RWPE1 (cell line): Measurements from ENCODE around the gene BMP4.

Experiments
- CTCF ChIA-PET: fragments of 350-600 bp; sonication (Branson Sonifier 250); formaldehyde crosslinking; extraction: SDS; loops from one replicate; lab custom pipeline; 2021; lab: Yijun Ruan, JAX
- POLR2A ChIA-PET: fragments of 400-600 bp; formaldehyde crosslinking; extraction: SDS; loops from one replicate; lab custom pipeline; 2020; ENCODE audit warnings: antibody characterized with exemption; ENCODE audit not compliant: low non-redundant PET; lab: Yijun Ruan, JAX
- DNase-seq: peaks from one replicate; pipeline ENCODE4 v3.0.0; 2012; ENCODE audit warnings: low spot score
- H3K27ac ChIP-seq: fragments of 450-650 bp; 2 replicates; pipeline ENCODE4 v1.5.1; 2017
- CTCF ChIP-seq: fragments of 450-650 bp; conservative IDR thresholded peaks from 2 replicates; pipeline ENCODE4 v1.5.1; 2017; ENCODE audit warnings: low read depth, mild to moderate bottlenecking

BMP4 gene

GRCh38 chr14:53942970-53943750 lies 13.5 kb downstream of the BMP4 start:
- H3K27ac ChIP-seq, result no peak overlapping the region
- POLR2A ChIA-PET, result no interaction called here
- no peak for TF ChIP-seq CTCF
- no peak for DNase-seq
- CTCF ChIA-PET, result interaction anchor here (0.6 kb wide), 1 partner anchor 20 kb away, joined by 3 read pairs; no protein-coding TSS in a partner anchor

DNA sequence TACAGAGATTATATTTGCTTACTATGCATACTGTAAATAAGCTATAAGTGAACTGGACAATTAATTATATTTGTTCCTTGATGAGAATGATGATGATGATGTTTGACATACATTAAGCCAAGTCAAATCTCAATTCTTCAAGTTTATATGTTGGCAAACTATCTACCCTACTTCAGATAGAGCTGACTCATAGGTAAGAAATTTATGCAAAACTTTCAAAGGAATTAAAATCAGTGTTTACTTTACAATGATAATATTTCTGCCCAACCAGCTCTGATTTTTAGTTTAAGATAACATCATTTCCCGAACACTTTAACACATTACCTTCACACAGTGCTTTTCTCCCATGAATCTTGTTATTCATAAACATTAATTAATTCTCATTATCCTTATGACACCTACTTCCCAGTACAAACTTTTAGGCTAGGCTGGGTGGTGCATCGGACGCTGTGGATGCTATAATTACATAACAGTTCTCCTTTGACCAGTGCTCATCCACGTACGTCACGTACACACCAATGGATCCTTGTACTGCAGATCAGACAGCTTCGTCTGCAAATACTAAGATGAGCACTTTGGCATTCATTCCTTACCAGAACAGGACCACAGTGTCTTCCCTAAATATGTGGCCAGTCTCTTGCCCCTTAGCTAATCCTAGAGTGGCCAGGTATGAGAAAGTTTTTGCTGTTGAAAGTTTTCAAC lies 18.3 kb downstream of the BMP4 start:
- no peak for DNase-seq
- ChIA-PET POLR2A (no interaction called here), CTCF (interaction anchor here (0.5 to 0.6 kb wide), 3 partner anchors 42 to 580 kb away, joined by 3 to 5 read pairs (median 3); no protein-coding TSS in a partner anchor)
- no peak for TF ChIP-seq CTCF
- H3K27ac ChIP-seq, result no peak overlapping the region

DNA sequence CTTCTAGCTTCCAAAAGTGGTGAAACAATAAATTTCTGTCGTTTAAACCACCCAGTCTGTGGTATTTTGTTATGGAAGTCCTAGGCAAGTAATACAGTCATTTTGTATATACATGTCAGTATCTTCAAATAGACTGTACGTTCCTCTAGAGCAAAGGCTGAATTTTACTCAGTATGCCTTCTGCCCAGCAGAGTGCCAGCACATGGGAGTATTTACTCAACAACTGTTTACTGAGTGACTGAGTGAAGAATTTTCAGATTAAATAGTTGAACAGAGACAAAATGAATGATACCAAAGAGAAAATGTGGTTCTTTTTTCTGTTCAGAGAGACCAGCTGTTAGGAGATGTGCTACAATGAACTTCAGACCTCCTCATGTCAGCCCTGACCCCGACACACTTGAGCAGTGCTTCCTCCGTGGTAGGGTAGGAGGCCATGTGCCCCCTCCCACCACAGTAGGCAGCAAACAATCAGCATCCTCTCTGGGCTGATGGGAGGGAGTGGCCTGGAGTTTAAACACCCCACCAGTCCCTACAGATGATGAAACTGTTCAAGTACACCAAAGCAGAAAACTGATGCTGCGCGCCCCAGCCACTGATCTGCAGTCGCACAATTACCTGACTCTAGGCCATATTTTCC lies 21.7 kb downstream of the BMP4 start:
- CTCF ChIA-PET, result interaction anchor here (0.5 kb wide), 1 partner anchor 33 kb away, joined by 3 read pairs; no protein-coding TSS in a partner anchor
- no peak for DNase-seq
- no peak for TF ChIP-seq CTCF
- H3K27ac ChIP-seq, result no peak overlapping the region
- POLR2A ChIA-PET, result no interaction called here

GRCh38 chr14:53932966-53933365 lies 23.7 kb downstream of the BMP4 start:
- POLR2A ChIA-PET, result no interaction called here
- H3K27ac ChIP-seq, result no peak overlapping the region
- no peak for TF ChIP-seq CTCF
- CTCF ChIA-PET, result no interaction called here
- DNase-seq, result no peak

DNA sequence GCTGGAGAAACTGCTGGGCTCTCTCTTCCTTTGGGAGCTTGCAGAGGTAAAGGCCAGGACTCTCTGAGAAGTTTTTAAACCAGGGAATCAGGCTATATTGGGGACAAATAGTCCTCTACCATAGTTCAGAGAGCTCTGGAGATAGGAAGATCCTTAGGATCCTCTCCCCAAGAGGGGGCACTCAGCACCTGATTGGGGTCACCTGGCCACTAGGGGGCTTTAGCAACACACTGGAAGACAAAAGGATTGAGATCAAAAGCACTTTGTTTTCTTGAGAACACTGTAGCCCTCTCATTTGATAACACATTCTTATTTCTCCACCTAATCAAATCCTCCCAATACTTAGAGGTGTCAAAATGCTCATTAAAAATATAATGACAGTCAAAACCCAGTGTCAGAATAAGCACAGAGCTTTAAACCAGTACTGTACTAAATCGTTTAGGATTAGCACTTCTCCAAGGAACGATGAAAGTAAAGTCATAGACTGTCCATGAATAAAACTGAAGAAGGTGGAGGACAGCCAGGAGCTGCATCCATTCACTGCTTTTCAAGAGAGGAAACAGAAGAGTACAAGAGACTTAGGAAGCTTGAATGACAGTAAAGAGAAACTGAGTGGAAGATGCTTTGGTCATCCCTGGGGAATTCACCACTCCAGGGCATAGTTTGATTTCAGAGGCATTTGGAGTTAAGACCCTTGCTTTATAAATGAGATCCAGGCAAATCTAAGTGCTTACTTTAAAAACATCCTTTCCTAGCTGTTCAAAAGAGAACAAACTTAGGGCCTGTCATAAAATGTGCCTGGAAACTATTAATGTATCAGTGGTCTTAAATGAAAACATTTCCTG lies 26.5 kb downstream of the BMP4 start:
- DNase-seq, result peak; percentile 53

More for the DNA sequence above, 26.5 kb downstream of the BMP4 start:
- ChIA-PET POLR2A (no interaction called here), CTCF (interaction anchor here (0.5 to 1.0 kb wide), 7 partner anchors 9 to 866 kb away, joined by 3 to 5 read pairs (median 4); no protein-coding TSS in a partner anchor)
- no peak overlapping the region for H3K27ac ChIP-seq
- peak; percentile 66 for TF ChIP-seq CTCF
